ENCODE data around the gene HSDL1.

HSDL1 gene

DNA sequence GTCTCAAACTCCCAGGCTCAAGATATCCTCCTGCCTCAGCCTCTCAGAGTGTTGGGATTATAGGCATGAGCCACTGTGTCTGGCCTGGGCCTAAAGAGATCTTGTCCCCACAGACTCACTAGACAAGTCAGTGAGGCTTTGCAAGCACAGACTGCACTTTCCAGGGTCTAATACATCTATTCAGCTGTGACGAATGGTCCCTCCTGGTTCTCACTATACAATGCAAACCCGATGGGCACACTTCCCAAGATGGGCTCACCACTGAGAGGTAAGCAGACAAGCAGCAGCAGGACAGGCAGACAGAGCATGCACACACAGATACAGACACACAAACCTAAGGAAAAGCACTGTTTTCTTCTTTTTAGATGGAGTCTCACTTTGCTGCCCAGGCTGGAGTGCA, 37.1 kb downstream of the HSDL1 start:
- DNase-seq (ENCODE audit: low read depth in 3 of 3), result no peak

DNA sequence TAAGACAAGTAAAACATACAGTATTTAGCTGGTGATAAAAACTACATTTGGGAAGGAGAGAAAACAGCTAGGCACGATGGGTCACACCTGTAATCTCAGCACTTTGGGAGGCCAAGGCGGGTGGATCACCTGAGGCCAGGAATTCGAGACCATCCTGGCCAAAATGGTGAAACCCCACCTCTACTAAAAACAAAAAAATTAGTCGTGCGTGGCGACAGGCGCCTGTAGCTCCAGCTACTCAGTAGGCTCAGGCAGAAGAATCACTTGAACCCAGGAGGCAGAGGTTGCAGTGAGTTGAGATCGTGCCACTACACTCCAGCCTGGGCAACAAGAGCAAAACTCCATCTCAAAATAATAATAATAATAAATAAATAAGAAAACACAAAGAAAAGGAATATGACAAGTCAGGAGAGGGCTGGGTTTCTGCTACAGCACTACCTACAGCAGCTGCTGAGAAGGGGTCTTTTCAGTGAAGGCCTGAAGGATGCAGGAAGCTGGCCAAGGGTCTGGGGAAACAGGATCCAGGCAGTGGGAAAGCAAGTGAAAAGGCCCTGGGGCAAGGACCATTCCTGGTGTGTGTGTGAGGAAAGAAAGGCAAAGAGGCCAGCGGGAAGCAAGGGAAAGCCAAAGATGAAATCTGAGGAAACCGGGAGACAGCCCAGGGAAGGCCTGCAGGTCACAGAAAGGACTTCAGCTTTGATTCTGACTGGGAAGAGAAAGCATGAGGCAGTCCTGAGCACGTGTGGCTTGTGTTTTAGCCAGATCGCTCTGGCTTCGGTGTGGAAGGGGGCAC, 38.8 kb downstream of the HSDL1 start:
- DNase-seq (ENCODE audit: low read depth in 3 of 3), result no peak

DNA sequence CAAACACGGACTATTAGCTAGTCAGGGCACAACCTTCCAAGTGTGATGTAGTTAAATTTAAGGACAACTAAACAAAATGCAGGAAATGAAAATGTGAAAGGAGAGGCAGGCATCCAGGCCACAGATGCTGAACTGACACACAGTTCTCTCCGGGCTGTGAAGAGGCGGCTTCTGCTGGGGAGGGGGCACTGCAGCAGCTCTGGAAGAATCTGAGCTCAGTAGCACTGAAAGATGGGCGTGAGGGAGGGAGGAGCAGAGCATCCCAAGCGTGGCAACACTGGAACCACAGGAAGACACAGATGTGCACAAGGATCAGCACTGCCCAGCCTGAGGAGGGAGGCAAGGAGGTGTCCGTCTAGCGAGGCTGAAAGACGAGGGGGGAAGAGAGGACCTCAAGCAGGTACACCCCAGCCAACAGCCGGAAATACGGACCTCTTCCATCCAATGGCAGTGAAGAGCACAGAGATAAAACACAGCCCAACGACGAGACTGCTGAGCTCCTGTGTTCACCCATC, 39.6 kb downstream of the HSDL1 start:
- DNase-seq (ENCODE audit: low read depth in 3 of 3), result no peak

DNA sequence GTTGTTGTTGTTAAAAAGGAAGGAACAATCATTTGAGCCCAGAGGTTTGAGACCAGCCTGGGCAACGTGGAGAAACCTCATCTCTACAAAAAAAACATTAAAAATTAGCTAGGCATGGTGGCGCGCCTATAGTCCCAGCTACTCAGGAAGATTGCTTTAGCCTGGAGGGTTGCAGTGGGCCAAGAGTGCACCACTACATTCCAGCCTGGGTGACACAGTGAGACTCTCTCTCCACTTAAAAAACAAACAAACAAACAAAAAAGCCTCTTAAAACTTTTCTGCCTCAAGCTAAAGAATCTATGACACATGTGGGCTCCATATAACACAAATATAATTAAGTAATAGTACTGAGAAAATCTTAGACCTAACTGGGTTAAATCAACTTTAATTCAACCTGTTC, 40.7 kb downstream of the HSDL1 start:
- no peak for DNase-seq (ENCODE audit: low read depth in 3 of 3)

DNA sequence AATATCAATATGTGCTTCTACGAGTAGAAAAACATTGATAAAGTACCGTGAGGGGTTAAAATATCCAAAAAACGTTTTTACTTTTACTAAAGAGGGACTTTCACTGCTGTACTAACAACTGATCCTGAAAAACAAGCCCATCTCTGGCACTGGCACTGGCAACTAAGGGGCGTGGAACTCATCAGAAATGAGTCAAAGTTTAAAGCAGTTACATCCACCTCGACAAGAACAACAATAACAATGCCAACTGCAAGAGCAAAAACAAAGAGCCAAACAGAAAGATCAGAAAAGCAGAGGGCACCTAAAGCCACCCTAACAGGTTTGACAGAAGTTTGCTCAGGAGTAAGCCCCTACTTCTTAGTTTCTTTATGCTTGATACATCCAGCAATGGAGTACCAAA, 41.3 kb downstream of the HSDL1 start:
- no peak for DNase-seq (ENCODE audit: low read depth in 3 of 3)

DNA sequence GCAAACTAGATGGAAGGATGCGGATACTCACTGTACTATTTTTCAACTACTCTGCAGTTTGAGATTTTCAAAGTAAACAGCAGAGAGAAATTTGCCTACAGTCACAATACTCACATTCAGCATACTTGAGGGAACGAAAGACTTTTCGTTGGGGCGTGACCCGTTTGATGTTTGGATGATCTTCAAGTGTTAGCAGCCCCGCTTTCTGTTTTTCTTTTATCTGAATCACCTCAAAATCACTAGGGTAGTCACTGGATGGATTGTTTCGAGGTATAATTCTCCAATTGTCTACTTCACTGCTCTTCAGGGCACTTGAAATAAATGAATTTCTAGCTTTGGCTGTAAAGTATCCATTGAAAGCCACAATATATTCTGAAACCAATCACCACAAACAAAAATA, 46.0 kb downstream of the HSDL1 start:
- no peak for DNase-seq (ENCODE audit: low read depth in 3 of 3)

DNA sequence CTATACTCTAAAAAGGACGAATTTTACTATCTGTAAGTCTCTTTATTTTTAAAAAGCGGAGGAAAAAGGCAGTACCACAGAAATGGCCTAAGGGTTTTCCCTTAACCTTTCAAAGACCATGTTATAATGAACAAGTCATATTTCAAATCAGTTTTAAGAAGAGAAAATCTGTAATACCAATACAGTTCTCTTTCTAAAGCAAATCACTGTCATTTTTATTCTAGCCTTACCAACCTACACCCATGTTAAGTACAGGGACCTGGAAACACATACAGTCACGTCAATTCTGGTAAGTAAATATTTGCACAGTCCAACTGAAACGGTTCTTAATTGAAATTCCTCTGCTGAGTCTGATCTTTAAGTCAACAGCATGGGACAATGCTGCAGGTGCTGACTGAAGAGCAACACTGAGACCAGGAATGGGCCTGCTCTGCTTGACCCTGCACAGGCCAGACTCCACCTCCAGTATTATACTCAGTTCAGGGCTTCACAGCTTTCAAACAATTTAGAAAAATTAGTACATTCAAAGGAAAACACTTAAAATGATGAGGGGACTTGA, 48.5 kb downstream of the HSDL1 start:
- DNase-seq (ENCODE audit: low read depth in 3 of 3), result no peak

DNA sequence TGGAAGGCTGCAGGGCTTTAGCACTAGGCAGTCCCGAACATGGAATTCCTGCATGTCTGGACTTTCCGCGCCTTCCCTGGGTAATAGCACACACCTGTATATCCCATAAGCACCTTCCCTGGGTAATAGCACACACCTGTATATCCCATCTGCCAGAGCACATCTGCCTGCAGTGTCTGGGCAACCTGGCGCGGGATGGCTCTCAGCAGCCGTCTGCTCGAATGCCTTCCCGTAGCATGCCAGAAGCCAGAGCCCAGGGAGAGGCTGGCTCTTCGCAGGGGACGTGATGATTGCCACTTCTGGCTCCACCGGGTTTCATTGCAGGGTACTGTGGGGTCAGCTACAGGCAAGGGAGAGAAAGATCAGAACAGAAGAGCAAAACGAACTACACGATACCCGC, 49.5 kb downstream of the HSDL1 start:
- DNase-seq (ENCODE audit: low read depth in 3 of 3), result no peak

DNA sequence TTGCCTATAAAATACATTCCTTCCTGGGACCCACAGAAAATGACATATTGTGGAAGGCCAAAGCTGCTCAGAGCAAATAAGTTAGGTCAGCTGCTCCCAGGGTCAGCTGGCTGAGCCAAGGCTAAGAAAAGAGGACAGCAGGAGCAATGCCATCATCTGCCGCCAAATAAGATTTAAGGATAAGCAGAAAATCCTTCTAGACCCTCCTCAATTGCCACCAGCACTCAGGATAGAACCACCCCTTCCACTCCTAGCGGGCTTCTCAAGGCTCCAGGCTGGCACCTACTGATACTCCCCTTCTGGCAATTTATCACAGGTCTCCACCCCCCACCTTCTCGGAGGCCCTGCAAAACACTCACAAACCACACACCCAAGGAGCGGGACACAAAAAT, 51.1 kb downstream of the HSDL1 start:
- DNase-seq (ENCODE audit: low read depth in 3 of 3), result no peak

DNA sequence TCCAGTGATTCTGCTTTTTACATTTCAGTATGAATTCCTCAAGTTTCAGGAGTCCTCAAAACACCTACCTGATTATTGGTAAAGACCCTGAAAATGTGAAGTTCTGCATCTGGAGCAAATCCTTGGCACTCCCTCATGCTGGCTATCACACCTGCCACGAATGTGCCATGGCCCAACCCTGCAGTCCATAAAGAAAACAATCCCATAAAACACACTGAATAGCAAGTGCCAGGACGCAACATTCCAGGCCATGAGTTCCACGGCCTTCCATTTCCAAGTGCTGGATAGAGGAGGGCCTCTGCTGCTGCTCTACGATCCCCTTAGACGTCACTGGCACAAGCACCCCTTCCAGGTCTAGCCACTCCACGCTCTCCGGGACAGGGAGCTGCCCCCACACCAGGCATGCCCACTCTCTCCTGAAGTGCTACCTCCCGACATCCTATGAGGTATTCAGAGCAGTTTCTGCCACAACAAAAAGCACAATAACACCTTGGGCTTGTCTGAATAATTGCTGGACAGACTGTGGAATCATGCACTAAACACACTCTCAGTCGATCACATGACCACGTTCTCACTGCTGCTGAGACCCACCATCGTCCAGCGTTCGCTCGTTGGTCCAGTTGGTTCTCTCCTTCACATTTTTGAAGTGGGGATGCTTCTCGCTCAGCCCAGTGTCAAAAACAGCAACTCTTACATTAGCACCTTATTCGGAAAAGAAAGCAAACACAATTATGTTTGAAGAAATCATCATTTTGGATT, 51.7 kb downstream of the HSDL1 start:
- no peak for DNase-seq (ENCODE audit: low read depth in 3 of 3)

DNA sequence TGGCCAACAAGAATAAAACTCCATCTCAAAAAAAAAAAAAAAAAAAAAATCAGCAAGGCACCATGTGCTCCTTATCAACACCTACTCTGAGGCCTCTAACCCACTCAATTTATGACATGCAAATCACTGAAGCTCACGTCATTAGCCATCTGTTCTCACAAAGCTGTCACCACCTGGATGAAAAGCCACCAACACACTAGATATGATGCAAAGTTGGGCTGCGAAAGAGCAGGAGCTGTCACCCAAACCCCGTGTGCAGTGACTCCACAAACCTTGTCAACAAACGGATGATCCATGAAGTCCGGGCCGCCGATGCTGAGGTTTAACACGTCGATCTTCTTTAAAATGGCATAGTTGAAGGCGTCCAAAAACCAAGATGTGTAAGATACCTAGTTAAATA, 53.5 kb downstream of the HSDL1 start:
- no peak for DNase-seq (ENCODE audit: low read depth in 3 of 3)

DNA sequence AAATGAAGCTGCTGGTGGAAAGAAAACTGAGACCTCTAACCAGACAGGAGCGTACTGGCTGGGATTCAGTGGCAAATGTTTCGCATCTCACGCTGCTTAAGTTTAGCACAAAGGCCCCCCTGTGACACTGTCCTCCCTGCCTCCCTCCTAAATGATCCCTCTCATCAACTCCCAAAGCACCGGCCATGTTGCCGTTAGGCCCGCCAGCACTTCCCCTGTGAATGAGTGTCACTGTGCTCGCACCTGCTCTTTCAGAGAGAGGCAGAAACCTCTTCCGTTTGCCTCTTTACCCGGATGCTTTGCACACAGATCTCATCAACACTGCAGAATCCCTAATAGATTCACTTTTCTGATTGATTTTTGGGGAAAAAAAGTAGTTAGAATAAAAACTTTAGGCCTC, 54.8 kb downstream of the HSDL1 start:
- DNase-seq (ENCODE audit: low read depth in 3 of 3), result no peak

DNA sequence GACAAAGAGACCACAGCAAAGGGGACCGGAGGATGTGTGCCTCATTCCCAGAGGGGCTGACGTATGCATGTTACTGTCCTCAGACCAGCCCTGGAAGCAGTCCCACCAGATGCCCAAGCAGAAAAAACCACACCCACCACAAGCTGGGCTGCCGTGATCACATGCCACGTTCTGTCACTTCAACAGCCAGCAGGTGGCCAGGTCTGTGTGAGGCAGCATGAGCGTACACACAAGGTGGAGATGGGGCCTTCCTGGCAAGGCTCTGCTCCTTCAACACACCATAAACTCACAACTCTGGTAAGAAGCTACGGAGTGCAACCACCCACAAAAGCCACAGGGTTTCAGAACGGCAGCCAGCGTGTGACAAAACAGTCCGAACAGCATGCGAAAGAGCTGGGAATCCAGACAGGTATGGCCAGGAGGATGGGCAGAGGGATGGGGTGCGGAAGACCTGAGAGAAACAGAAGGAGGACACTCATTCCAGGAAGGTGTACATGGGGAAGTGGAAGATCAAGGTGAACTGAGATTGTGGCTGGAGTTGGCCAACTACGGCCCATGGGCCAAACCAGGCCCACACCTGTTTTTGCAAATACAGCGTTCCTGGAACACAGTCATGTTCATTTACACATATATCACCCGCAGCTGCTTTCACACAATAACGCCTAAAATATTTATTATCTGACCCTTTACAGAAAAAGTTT, 56.1 kb downstream of the HSDL1 start:
- peak; percentile 15 to 45 (median 44) for DNase-seq (ENCODE audit: low read depth in 3 of 3)

DNA sequence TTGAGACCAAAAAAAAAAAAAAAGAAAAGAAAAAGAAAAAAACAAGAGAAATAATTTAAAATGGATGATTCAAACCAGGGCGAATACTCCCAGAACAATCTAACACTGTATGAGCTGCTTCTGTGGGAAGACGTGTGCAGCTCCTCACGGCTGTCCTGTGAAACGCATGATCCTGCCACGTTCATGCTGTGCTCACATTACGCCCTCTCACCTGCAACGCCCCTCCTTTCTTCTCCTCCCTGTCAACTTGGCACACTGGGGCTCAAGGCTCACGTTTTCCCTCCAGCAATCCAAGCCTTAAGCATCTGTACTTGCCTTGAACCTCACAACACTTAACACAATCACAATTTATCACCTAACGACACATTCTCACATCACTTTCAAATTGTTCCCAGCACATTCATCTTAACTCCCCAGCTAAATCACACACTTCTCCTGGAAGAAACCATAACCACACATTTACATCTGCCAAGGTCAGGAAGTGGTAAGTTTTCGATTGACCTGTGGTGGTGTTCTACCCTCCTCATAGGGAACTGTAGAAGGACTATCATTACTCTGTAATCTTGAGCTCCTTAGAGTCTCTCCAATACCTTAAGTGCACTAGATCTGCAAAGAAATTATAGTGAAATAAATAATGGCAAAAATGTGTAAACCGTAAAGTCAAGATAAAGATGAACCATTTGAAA, 57.4 kb downstream of the HSDL1 start:
- no peak for DNase-seq (ENCODE audit: low read depth in 3 of 3)

DNA sequence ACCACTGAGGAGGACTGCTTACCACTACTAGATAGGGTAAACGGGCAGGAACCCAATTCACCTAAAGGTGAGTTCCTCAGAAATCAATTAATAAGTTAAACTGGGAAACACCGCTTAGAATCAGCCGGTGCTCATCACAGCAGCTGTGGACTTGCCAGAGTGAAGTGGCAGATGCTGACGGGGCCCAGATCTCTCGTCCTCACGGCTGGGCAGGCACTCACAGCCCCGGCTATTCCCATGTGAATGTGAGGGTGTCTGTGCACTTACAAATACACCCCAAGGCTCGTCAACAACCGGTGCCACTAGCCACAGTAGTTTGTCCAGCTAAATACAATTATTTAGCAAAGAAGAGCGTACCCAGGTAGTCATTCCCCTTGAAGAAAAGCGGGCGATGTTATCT, 58.0 kb downstream of the HSDL1 start:
- no peak for DNase-seq (ENCODE audit: low read depth in 3 of 3)

DNA sequence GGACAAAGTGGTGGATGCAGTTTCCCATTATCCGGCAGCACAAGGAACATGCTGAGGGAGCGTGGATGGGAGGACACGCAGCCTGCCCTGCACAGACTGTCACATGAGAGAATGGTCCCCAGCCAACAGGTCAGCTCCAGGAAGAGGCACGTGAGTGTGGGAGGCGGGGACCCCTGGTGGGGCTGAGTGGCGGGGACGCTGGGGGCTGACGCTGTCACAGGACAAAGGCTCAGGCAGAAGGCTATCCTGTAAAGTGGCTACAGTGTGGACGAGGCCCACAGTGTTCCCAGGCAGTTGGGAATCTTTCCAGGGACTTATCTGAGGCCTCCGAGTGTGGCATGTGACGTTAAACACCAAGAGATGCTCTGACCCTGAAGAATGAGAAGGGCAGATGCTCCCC, 58.6 kb downstream of the HSDL1 start:
- DNase-seq (ENCODE audit: low read depth in 3 of 3), result no peak

DNA sequence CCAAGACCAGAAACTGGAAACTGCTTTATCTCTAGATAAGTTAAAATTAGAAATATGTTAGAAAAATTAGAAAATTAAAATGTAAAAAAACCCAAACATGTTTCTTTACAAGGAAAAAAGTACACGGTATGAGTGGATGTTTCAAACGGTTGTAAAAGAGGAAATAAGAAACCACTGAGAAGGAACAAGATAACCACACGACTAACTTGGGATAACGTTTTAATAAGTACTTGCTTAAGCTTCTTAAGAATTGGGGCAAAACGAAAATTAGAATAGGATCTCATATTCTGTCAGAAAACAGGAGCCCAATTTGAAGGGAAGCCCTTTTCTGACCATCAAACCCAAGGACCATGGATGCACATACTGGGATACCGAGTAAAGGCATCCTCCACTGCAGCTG, 59.2 kb downstream of the HSDL1 start:
- no peak for DNase-seq (ENCODE audit: low read depth in 3 of 3)

DNA sequence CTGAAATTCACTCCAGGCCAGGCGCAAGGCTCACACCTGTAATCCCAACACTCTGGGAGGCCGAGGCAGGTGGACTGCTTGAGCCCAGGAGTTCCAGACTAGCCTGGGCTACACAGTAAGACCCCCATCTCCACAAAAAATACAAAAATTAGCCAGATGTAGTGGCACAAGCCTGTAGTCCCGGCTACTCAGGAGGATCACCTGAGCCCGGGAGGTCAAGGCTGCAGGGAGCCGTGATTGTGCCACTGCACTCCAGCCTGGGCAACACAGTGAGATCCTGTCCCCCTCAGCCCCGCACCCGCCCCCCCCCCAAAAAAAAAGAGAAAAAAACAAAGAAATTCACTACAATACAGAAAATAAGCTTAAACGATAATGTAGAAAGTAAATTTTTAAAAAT, 59.7 kb downstream of the HSDL1 start:
- DNase-seq (ENCODE audit: low read depth in 3 of 3), result no peak

DNA sequence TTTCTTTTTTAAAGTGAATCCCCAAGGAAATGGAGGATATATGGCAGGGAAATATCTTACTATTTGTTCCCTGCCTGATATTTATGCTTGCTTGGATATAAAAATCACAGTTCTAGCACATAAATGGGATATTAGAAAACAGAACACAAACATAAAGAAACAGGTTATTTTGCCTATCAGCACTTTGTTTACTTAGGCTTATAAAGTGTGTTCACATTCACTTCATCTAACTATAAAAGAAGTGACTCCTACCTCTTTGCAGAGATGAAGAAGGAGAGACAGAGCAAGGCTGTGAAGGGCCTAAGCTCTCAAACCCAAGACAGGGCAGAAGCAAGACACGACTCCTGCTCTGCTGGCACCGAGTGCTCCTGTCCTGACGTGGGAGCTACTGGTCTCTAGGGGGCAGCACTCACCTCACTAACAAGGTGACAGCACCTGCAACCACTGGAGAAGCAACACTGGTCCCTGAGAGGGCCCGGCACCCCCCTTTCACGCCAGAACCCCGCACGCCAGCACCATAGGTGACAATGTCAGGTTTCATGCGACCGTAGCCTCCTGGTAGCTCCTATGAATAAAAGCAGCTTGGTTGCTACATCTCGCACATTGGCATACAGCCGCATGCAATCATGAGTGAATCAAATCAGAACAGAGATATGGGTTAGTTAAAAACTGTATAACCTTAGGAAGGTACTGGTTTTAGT, 60.3 kb downstream of the HSDL1 start:
- DNase-seq (ENCODE audit: low read depth in 3 of 3), result peak; percentile 34 to 69 (median 45)

DNA sequence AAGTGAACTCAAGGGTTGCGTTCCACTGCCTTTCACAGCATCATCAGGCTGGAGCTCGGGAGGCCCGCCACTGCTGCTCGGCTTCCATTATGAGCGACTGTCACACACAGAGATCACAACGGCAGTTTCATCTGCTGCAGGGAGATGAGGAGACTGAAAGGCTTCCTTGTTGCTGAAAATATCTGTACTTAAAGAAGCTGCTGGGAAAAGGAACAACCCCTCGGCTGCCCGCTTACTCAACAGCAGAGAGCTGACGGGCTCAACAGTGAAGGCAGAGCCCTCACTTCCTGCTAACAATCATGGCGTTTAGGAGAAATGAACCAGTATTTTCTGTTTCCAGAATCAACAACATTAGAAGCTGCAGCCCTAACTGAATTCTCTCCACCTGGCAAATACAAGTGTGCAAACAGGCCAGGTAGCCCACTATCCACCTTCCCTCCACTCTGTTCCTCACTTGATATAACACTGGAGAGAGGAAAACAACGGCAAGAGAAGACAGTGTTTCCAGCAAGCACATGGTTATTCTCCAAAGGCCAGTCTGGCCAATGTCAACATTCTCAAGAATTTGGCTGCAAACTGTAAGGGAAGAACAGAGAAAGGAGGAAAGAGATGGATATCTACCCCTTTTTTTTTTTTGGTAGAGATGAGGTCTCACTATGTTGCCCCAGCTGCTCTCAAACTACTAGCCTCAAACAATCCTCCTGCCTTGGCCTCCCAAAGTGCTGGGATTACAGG, 62.0 kb downstream of the HSDL1 start:
- no peak for DNase-seq (ENCODE audit: low read depth in 3 of 3)
